SK-N-SH (cell line): ENCODE results near the gene APBB2. TPM values are rescaled to one million over a fixed set of nuclear protein-coding genes. Genes with fewer than 3 reads are reported as not detected.
A peak's percentile ranks its signal among the peaks of the same experiment; 100 is the strongest.

Source experiments
- CTCF ChIA-PET: fragments of 300-600, 350-600 bp; formaldehyde crosslinking; extraction: SDS; loops from one replicate; lab custom pipeline; 2021; lab: Yijun Ruan, JAX
- POLR2A ChIA-PET: fragments of 350-600 bp; sonication (Branson Sonifier 250); formaldehyde crosslinking; extraction: SDS; loops from one replicate; lab custom pipeline; 2020; ENCODE audit warnings: antibody characterized with exemption, inconsistent platforms; lab: Yijun Ruan, JAX
- DNase-seq: peaks from one replicate; pipeline ENCODE4 v3.0.0; 2012
- H2AFZ ChIP-seq: fragments of 200-600 bp; sonication (generic); 2 replicates; pipeline ENCODE4 v1.8.1; 2016; ENCODE audit warnings: antibody characterized with exemption, mild to moderate bottlenecking, low read depth
- H3F3A ChIP-seq: fragments of 200-600 bp; sonication (generic); replicated peaks from 2 replicates; pipeline ENCODE3; 2016; ENCODE audit warnings: antibody characterized with exemption, mild to moderate bottlenecking; ENCODE audit not compliant: insufficient read depth
- H3K27ac ChIP-seq, 2 experiments: fragments of 200-500 bp in 1 of 2; fragments of 200-600 bp in 1 of 2; sonication (Bioruptor generic) in 1 of 2; sonication (generic), shearing (Covaris generic) in 1 of 2; 2 replicates each; pipeline versions ENCODE4 v1.5.1 to v1.6.1; 2014 to 2016; ENCODE audit warnings: low read depth in 2 of 2, inconsistent platforms in 1 of 2, low read length in 1 of 2, mild to moderate bottlenecking in 1 of 2, mixed read lengths in 1 of 2
- H3K27me3 ChIP-seq: fragments of 200-600 bp; sonication (generic), shearing (Covaris generic); 2 replicates; pipeline ENCODE4 v1.6.1; 2016; ENCODE audit warnings: mixed run types; ENCODE audit not compliant: insufficient read depth
- H3K36me3 ChIP-seq, 2 experiments: fragments of 200-500 bp in 1 of 2; fragments of 200-600 bp in 1 of 2; sonication (Bioruptor generic) in 1 of 2; sonication (generic) in 1 of 2; replicated peaks in 1 of 2; 2 replicates each; pipeline versions ENCODE3 to v1.5.1; 2014 to 2016; ENCODE audit warnings: low read length in 1 of 2, mild to moderate bottlenecking in 1 of 2; ENCODE audit not compliant: insufficient read depth in 2 of 2, control insufficient read depth in 1 of 2
- H3K4me1 ChIP-seq, 2 experiments: fragments of 200-500 bp in 1 of 2; fragments of 200-600 bp in 1 of 2; sonication (Bioruptor generic) in 1 of 2; sonication (generic), shearing (Covaris generic) in 1 of 2; 2 replicates each; pipeline versions ENCODE4 v1.5.1 to v1.6.1; 2014 to 2016; ENCODE audit warnings: low read depth in 1 of 2, low read length in 1 of 2, mixed run types in 1 of 2; ENCODE audit not compliant: insufficient read depth in 2 of 2, control insufficient read depth in 1 of 2
- H3K4me2 ChIP-seq: fragments of 200-600 bp; sonication (generic), shearing (Covaris generic); 2 replicates; pipeline ENCODE4 v1.6.1; 2017; ENCODE audit warnings: mixed run types
- H3K4me3 ChIP-seq, 2 experiments: fragments of 200-500 bp in 1 of 2; fragments of 200-600 bp in 1 of 2; sonication (Bioruptor generic) in 1 of 2; sonication (generic), shearing (Covaris generic) in 1 of 2; 2 replicates each; pipeline versions ENCODE4 v1.5.1 to v1.8.1; 2014 to 2016; ENCODE audit warnings: low read depth in 2 of 2, inconsistent platforms in 1 of 2, low read length in 1 of 2, mild to moderate bottlenecking in 1 of 2, mixed read lengths in 1 of 2, moderate library complexity in 1 of 2
- H3K79me2 ChIP-seq: fragments of 200-600 bp; sonication (generic); 2 replicates; pipeline ENCODE4 v1.8.1; 2017; ENCODE audit warnings: mild to moderate bottlenecking; ENCODE audit not compliant: insufficient read depth
- H3K9ac ChIP-seq: fragments of 200-600 bp; sonication (generic); 2 replicates; pipeline ENCODE4 v1.6.1; 2017; ENCODE audit warnings: mixed run types
- H3K9me2 ChIP-seq: fragments of 200-600 bp; sonication (generic); 2 replicates; pipeline ENCODE4 v1.6.1; 2017; ENCODE audit warnings: mixed run types
- H3K9me3 ChIP-seq: fragments of 200-600 bp; sonication (generic); 2 replicates; pipeline ENCODE4 v1.6.1; 2017; ENCODE audit warnings: mixed run types, mild to moderate bottlenecking, moderate library complexity
- H4K20me1 ChIP-seq: fragments of 200-600 bp; sonication (generic); 2 replicates; pipeline ENCODE4 v1.6.1; 2017; ENCODE audit warnings: mild to moderate bottlenecking, mixed run types; ENCODE audit not compliant: insufficient read depth
- CHD2 ChIP-seq: fragments of 150-350 bp; IDR thresholded peaks from 2 replicates; pipeline ENCODE4 v1.6.1; 2018; ENCODE audit warnings: low read length; ENCODE audit not compliant: partially characterized antibody
- EP300 ChIP-seq, 2 experiments: IDR thresholded peaks; 2 replicates each; pipeline versions ENCODE4 v1.4.0 to v1.6.1; 2012; ENCODE audit warnings: borderline replicate concordance in 1 of 2, low read depth in 1 of 2, low read length in 1 of 2
- EZH2phosphoT487 ChIP-seq: fragments of 200-600 bp; sonication (generic); IDR thresholded peaks from 2 replicates; pipeline ENCODE4 v1.6.1; 2017; ENCODE audit warnings: low read depth, mixed run types, mild to moderate bottlenecking, antibody characterized with exemption, moderate library complexity, borderline replicate concordance
- MXI1 ChIP-seq: IDR thresholded peaks from 2 replicates; pipeline ENCODE4 v1.6.1; 2012; ENCODE audit warnings: mild to moderate bottlenecking, low read depth, low read length, improper control_type of control experiment
- NFIC ChIP-seq: IDR thresholded peaks from 2 replicates; pipeline ENCODE4 v1.4.0; 2012; ENCODE audit warnings: borderline replicate concordance
- PBX3 ChIP-seq: IDR thresholded peaks from 2 replicates; pipeline ENCODE4; 2012
- RFX5 ChIP-seq: IDR thresholded peaks from 2 replicates; pipeline ENCODE4 v1.6.1; 2012; ENCODE audit warnings: mild to moderate bottlenecking, improper control_type of control experiment, low read length
- SIN3A ChIP-seq: IDR thresholded peaks from 2 replicates; pipeline ENCODE4 v1.6.1; 2012; ENCODE audit warnings: low read depth, mild to moderate bottlenecking, low read length, moderate library complexity, borderline replicate concordance
- TAF1 ChIP-seq: IDR thresholded peaks from 2 replicates; pipeline ENCODE4 v1.6.1; 2012; ENCODE audit warnings: low read depth, mild to moderate bottlenecking, low read length, moderate library complexity, borderline replicate concordance
- TCF12 ChIP-seq: IDR thresholded peaks from 2 replicates; pipeline ENCODE4 v1.4.0; 2012
- ZBTB33 ChIP-seq: IDR thresholded peaks from 2 replicates; pipeline ENCODE4 v1.4.0; 2012; ENCODE audit warnings: low read depth, borderline replicate concordance
- WGBS: methylation state at CpG from one replicate; pipeline ENCODE4 v1.1.6; 2017; ENCODE audit warnings: low lambda C conversion rate; 5-methylcytosine and 5-hydroxymethylcytosine counted together
- polyA plus RNA-seq, 3 experiments: library from polyadenylated mRNA; depleted of rRNA; stranded (reverse); fragments of >200 nt; gene quantifications; 2 replicates each; pipeline ENCODE4 v1.2.3, GENCODE V29; 2012

The APBB2 gene
- polyA plus RNA-seq, 1 of the 3 experiments (the other 2 are of a cell fraction): 49.8 TPM

- Histone ChIP-seq H3K27me3 (no peaks in the 10 kb centered on the region), H4K20me1 (no peaks in the 10 kb centered on the region), H3K36me3 (peaks cover 22 to 25% of the 10 kb centered on the region in 2 experiments), H3K4me3 (no peak overlapping the region), H3F3A (no peaks in the 10 kb centered on the region), H3K9me2 (no peaks in the 10 kb centered on the region), H3K4me1 (peaks cover 0 to 11% of the 10 kb centered on the region in 2 experiments; a peak in 2 of 4 replicates), H2AFZ (no peak overlapping the region), H3K4me2 (no peak overlapping the region), H3K27ac (no peak overlapping the region), H3K9ac (no peak overlapping the region), H3K79me2 (no peaks in the 10 kb centered on the region), H3K9me3 (no peaks in the 10 kb centered on the region)
- no peak for DNase-seq
- CTCF ChIA-PET: interaction anchor here (1.2 to 10.3 kb wide), 3 partner anchors 8 to 278 kb away, joined by 3 to 102 read pairs (median 7); no protein-coding TSS in a partner anchor
- WGBS: 93% methylated on average over 4 of the region's 4 CpGs
- no peak for TF ChIP-seq ZBTB33
- no peak for TF ChIP-seq CHD2
- TF ChIP-seq EZH2phosphoT487: no peak
- TF ChIP-seq TAF1: no peak
- TF ChIP-seq PBX3: no peak
- no peak for TF ChIP-seq SIN3A
- no peak for TF ChIP-seq EP300 (IDR thresholded peaks at IDR 0.05; ENCODE audit: borderline replicate concordance in 1 of 2, low read depth in 1 of 2, low read length in 1 of 2)
- TF ChIP-seq NFIC: no peak
- POLR2A ChIA-PET: no interaction called here
These were observed 279.7 kb downstream of the APBB2 start for GRCh38 chr4:40934676-40935075.

GRCh38 chr4:40933272-40934053 lies 280.9 kb downstream of the APBB2 start:
- Histone ChIP-seq H2AFZ (no peak overlapping the region), H3K4me1 (peaks cover 0 to 11% of the 10 kb centered on the region in 2 experiments; a peak in 2 of 4 replicates), H3K9me2 (no peaks in the 10 kb centered on the region), H3K36me3 (peaks cover 19 to 24% of the 10 kb centered on the region in 2 experiments), H3K27me3 (no peaks in the 10 kb centered on the region), H3F3A (no peaks in the 10 kb centered on the region), H3K9ac (no peak overlapping the region), H3K4me3 (no peak overlapping the region), H3K27ac (peak overlapping the region in 1 of 2 experiments; percentile 56; a peak in 2 of 4 replicates), H3K9me3 (no peaks in the 10 kb centered on the region), H3K4me2 (no peak overlapping the region), H3K79me2 (no peaks in the 10 kb centered on the region), H4K20me1 (no peaks in the 10 kb centered on the region)
- TF ChIP-seq NFIC (peak; percentile 31; the same call in 1 of the 2 replicates), RFX5 (no peak), TCF12 (peak; percentile 42), MXI1 (0 out of 2 replicates have a peak, but pooled peaks have one; percentile 18)
- peak; percentile 20 for DNase-seq
- 96% methylated on average over 8 of the region's 11 CpGs for WGBS
- ChIA-PET CTCF (interaction anchor here (1.2 to 10.3 kb wide), 2 partner anchors 7 to 19 kb away, joined by 3 to 102 read pairs; no protein-coding TSS in a partner anchor), POLR2A (no interaction called here)
